NCI-H774 (cell line): Measurements from ENCODE around the gene ACKR3.
A peak's percentile ranks its signal among the peaks of the same experiment; 100 is the strongest.

Experiments used
- DNase-seq: peaks from one replicate; lab custom pipeline; 2025; lab: John Stamatoyannopoulos, UW

The ACKR3 gene

GRCh38 chr2:236587861-236588815 is 18.5 kb downstream of the ACKR3 start:
- no peak for DNase-seq

GRCh38 chr2:236588932-236589592 is 19.4 kb downstream of the ACKR3 start:
- DNase-seq = no peak

- DNase-seq = no peak
These were observed 21.2 kb downstream of the ACKR3 start for GRCh38 chr2:236590846-236591245.

GRCh38 chr2:236592821-236593220 is 23.2 kb downstream of the ACKR3 start:
- DNase-seq = peak; percentile 80

GRCh38 chr2:236593531-236593930 is 23.9 kb downstream of the ACKR3 start:
- no peak for DNase-seq

GRCh38 chr2:236593956-236594355 is 24.3 kb downstream of the ACKR3 start:
- DNase-seq = no peak

GRCh38 chr2:236597629-236598028 is 28.0 kb downstream of the ACKR3 start:
- no peak for DNase-seq

GRCh38 chr2:236599059-236599458 is 29.4 kb downstream of the ACKR3 start:
- no peak for DNase-seq

GRCh38 chr2:236600158-236600557 is 30.5 kb downstream of the ACKR3 start:
- DNase-seq = no peak

- DNase-seq = peak; percentile 86
These were observed 31.3 kb downstream of the ACKR3 start for GRCh38 chr2:236600892-236601291.

GRCh38 chr2:236601316-236602202 is 31.9 kb downstream of the ACKR3 start:
- no peak for DNase-seq

GRCh38 chr2:236602678-236603077 is 33.1 kb downstream of the ACKR3 start:
- DNase-seq = no peak

GRCh38 chr2:236603361-236604015 is 33.9 kb downstream of the ACKR3 start:
- DNase-seq = no peak

GRCh38 chr2:236604575-236605344 is 35.1 kb downstream of the ACKR3 start:
- no peak for DNase-seq

GRCh38 chr2:236605345-236605734 is 35.7 kb downstream of the ACKR3 start:
- DNase-seq = no peak

- DNase-seq = no peak
These were observed 36.4 kb downstream of the ACKR3 start for GRCh38 chr2:236606023-236606422.

GRCh38 chr2:236607471-236608187 is 38.0 kb downstream of the ACKR3 start:
- DNase-seq = peak; percentile 29

GRCh38 chr2:236608188-236608525 is 38.5 kb downstream of the ACKR3 start:
- DNase-seq = no peak

GRCh38 chr2:236608710-236609109 is 39.1 kb downstream of the ACKR3 start:
- no peak for DNase-seq
